ENCODE results near the gene SNX30.

SNX30 gene

DNA sequence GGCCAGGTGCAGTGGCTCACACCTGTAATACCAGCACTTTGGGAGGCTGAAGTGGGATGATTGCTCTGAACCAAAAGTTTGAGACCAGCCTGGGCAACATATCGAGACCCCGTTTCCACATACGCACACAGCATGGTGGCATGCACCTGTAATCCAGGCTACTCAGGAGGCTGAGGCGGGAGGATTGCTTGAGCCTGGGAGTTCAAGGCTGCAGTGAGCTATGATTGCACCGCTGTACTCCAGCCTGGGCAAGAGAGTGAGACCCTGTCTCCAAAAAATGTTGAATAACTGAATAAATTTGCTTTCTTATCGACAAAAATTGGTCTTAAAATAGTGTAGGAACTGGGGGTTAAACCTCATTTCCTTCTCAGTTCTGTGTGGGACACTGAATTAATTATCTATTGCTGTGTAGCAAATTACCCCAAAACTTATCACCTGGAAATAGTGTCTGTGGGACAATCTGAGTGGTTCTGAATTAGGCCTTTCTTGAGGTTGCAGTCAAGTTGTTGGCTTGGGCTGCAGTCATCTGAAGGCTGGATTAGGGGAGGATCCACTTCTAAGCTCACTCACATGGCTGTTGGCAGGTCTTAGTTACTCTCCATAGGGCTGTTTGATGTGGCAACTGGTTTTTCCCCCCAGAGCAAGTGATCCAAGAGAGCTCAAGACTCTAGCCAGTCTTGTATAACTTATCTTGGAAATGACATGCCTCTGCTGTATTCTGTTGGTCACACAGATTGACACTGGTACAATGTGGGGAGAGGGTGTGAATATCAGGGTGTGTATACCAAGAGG, 2.0 kb downstream of the SNX30 start:
- DNase-seq, result no peak

DNA sequence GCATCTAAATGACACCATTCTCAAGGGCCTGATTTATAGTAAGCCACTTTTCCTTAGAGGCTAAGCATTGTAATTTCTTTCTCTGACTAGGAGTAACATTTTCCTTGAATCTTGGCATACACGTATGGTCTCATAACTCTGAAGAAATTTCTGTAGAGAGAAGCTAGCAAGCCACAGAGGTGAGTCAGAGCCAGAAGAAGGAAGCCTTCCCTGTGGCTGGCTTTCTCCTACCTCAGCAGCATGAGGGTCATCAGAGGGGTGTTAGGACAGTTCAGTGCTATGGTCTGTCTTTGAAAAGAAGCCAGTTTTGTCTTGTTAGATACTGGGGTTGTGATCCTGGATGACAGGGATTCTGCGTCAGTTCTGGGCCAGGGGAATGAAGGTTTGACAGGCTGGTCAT, 3.2 kb downstream of the SNX30 start:
- DNase-seq, result no peak

DNA sequence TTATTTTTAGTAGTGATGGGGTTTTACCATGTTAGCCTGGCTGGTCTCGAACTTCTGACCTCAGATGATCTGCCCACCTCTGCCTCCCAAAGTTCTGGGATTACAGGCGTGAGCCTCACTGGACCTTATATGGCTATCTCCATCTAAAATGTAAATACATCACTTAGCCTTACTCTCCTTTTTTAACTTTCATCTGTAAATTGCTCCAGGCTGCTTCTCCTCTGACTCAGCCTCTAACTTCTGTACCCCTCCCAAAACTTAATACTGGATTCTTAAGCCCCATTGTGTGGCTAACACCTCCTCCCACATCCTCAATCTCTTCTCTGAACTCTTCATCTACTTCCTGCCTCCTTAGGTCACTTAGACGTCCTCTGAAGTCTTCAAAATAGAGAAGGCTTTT, 4.0 kb downstream of the SNX30 start:
- DNase-seq, result no peak

DNA sequence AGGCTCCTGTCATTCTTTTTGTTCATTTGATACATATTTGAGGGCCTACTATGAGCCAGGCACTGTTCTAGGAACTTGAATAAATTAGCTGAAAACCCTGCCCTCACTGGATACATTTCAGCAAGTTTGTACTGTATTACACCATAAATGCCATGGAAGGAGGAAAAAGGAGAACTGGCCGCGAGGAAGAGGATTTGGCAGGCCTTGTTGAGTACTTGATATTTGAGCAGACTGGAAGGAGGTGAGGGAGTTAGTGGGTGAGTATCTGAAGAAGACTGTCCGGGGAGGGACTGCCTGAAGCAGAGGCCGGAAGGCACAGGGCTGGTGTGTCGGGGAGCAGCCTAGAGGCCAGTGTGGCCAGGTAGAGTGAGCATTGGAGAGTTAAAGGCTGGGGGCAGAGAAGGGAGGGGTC, 4.5 kb downstream of the SNX30 start:
- DNase-seq, result no peak

DNA sequence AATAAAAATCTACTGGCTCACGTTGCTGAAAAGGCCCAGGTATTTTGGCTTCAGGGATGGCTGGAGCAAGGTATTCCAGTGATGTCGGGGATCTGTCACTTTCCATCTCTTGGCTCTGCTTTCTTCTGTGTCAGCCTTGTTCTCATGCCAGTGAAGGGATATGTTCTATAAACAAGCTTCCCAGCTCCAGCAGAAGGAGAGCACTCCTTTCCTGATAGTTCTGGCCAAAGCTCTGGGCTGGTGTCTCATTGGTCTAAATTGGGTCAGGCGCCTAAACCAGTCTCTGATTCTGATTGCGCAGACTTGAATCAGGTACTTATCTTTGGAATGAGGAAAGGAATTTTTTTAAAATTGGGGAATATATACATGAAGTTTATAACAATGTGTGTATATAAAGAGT, 5.1 kb downstream of the SNX30 start:
- no peak for DNase-seq

DNA sequence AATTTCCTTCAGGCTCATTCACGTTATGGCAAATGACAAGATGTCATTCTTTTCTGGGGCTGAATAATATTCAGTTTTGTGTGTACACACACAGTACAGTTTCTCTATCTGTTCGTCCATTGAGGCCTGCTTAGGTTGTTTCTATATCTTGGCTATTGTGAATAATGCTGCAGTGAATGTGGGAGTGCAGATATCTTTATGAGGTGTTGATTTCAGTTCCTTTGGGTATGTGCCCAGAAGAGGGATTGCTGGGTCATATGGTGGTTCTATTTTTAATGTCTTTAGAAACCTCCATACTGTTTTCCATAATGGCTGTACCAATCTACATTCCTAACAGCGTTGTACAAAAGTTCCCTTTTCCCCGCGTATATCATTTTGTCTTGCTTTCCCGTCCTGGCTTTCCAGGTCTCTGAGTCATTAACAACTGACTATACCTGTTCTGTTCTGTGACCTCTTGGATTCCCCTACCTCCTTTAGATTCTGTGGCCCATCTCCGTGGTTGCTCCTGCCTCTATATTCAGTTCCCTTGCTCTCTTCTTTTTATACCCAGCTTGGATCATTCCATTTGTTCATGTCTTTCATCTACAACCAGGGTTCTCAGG, 6.8 kb downstream of the SNX30 start:
- DNase-seq, result no peak

DNA sequence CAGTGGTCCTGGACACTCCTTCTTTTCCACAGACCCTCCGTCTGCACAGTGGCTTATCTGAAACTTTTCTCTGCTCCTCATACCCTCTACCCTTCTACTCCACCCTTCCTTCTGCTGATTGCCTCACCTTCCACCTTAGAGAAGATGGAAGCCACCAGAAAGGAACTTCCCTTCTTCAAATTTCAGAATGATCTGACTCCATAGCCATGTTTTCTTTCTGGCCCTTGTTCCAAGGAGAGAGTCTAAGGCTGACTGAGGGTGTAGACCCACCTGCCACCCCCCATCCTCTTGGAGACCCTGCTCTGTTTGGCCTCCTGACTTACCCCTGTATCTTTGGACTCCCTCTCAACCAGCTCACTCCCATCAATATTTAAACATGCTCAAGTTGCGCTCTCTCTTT, 7.4 kb downstream of the SNX30 start:
- DNase-seq, result no peak

DNA sequence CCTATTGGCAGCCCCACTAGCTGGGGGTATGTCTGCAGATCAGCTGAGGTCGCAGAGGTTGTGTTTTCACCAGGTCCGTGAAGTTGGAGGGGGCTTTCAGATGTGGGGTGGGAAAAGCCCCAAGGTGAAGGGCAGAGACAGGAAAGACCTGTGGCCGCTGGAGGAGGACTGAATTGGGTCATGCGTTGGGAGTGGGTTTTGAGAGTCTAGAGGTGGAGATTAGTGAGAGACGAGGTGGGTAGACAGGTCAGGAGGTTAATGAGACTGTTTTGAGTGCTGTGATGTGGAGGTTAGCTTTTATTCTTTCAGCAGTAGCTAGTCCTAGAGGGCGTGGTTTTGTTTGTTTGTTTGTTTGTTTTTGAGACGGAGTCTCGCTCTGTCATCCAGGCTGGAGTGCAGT, 10.3 kb downstream of the SNX30 start:
- DNase-seq, result no peak

DNA sequence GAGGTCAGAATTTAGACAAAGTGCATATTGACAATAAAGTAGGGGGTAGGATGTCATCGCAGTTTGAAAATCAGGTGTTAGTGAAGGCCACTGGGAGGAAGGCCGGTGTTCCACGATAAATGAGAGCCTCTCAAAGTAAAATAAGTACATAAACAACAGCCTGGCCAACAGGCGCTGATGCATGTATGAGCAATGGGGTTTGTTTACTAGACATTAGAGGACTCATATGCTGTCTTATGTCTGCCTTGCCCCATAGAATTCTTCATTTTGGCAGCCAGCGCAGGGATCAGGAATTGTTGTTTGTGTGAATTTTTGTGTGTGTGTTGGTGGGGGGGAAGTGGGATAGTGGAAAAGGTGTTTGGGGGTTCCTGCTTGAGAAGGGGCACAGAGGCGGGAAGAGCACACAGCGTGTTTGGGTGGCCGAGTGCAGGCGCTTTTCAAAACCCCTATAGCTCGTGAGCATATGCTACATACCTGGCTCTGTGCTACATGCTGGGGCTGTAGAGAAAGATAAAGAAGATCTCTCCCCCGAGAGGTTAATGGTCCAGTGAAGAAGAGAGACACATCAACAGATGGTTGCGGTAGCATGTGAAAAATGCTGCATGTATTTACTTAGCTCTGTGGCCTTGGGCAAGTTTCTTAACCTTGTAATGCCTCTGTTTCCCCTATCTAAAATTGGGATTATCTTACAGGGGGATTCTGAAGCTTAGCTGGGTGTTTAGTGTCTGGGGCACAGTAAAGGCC, 11.5 kb downstream of the SNX30 start:
- DNase-seq, result no peak

DNA sequence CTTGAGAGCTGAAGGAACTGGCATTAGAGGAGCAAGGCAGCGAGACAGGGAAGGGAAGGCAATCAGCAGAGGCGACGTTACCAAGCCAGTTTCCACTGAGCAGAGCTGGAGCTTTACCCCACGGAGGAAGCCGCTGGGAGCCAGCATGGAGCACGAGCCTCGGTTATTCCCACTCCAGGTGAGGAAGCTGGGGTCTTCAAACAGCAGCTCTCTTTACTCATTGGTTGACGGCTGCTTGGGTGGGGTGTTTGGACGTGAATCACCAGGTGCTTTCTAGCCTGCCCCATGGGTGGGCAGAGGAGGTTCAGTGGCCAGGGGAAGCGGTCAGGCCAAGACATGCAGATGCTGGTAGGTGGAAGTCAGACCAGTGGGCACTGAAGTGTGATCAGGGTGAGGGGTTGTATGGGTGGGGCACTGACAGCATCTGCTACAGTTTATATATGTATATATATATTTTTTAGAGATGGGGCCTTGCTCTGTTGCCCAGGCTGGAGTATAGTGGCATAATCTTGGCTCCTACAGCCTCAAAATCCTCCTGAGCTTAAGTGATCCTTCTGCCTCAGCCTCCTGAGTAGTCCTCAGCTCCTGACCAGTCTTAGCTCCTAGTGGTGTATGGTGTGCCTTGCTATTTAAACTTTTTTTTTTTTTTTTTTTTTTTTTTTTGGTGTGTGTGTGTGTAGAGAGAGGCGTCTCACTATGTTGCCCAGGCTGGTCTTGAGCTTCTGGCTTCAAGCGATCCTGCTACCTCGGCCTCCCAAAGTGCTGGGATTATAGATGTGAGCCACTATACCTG, 12.4 kb downstream of the SNX30 start:
- DNase-seq, result no peak

DNA sequence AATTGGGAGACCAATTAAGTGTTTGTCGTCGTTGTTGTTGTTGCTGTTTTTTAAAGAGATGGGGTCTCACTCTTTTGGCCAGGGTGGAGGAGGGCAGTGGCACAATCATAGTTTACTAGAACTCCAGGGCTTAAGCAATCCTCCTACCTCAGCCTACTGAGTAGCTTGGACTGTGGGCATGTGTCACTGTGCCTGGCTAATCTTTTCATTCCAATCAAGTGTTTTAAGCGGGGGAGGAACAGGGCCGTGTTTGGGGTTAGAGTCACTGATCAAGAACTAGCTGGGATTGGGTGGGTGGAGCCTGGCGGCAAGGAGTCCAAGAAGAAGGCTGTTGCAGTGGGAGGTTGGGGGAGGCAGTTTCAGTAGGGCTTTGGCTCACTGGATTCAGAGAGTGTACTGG, 13.8 kb downstream of the SNX30 start:
- peak; percentile 49 for DNase-seq

DNA sequence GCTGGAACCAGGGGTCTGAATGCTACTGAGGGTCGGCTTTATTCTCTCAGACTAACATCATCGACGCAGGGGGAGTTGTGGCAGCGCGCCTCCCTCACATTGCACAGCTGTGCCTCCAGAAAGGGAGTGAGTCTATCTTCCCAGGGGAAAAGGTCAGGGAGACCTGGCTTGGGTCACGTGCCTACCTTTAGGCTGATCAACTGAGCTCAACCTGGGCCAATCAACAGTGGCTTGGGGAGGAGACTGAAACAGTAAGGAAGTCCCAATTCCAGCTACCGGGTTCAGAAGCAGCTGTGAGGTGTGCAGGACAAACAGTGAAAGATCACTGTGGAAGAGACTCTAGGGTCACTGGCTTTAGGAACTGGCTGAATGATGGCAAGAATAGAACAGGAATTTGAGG, 14.3 kb downstream of the SNX30 start:
- DNase-seq, result peak; percentile 91

DNA sequence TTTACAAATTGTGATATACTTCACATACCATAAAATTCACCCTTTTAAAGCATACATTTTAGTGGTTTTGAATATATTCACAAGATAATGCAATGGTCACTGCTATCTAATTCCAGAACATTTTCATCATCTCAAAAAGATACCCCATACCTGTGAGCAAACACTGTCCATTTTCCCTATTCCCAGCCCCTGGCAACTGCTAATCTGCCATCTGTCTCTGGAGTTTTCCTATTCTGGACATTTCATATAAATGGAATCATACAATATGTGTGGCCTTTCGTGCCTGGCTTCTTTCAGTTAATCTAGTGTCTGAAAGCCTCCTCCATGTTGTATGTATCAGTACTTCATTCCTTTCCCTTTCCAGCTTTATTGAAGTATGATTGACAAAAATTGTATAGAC, 14.7 kb downstream of the SNX30 start:
- DNase-seq, result peak; percentile 18

DNA sequence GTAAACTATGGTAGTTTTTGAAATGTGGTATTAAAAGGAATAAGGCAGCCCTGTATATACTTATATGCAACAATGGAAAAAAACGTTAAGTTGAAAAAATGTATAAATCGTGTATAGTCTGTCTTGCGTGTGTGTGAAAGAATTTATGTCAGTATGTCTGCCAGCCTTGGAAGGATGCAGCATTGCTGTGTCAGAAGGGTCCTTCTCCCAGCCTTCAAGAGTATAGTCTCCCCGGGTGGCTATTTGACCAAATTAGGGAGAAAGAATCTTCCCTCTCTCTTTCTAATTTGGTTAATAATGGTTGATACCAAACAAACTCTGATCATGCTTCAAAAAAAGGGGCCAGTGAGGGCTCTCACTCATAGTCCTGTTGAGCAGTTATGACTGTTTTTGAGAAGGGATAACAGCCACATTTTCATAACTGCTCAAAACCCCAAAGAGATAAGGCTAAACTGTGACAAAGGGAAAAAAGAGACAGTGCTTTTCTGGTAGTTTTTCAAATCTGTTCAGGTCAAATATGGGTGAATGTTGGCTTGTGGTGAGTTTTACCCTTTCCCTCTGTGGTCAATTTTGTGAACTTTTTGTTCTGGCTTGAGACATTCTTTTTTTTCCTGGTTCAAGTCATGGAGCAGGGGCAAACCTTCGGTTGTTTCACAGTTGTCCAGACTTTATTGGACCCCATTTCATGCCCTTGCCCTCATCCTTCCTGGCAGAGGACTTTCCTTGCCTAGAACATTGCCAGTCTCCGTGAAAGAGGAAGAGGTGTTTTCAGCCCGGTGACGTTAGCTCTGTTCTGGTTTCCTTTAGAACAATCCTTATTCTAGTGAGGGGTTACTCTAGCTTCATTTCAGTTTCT, 21.0 kb downstream of the SNX30 start:
- no peak for DNase-seq

DNA sequence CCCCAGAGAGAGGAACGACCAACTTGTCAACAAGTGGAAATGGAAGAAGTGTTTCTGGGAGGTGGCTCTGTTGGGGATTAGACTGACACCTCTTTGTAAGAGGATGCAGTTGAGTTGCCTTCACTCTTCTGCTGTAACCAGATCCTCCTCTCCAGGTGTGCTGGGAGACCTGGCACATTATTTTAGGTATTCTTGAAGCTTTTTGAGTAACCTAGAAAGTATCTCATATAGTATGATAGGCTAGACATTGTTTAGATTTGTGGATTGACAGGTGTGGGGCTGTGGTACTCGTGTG, 21.6 kb downstream of the SNX30 start:
- no peak for DNase-seq

DNA sequence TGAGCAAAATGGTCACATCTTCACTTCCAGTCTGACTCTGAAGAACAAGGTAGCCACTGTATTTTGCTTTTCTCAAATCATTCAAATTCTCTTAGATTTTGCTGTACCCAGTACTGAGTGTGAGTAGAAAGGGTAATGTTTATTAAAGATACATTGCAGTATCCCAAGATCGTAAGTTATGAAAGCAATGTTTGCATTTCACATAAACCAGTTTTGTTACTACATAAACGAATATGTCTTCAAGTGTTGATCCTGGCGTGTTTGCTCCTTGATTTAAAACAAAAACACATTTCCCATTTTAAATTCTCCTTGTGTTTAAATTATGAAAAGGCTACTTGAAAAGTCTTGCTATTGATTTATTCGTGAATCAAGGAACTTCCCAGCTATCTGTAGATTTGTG, 22.0 kb downstream of the SNX30 start:
- no peak for DNase-seq

DNA sequence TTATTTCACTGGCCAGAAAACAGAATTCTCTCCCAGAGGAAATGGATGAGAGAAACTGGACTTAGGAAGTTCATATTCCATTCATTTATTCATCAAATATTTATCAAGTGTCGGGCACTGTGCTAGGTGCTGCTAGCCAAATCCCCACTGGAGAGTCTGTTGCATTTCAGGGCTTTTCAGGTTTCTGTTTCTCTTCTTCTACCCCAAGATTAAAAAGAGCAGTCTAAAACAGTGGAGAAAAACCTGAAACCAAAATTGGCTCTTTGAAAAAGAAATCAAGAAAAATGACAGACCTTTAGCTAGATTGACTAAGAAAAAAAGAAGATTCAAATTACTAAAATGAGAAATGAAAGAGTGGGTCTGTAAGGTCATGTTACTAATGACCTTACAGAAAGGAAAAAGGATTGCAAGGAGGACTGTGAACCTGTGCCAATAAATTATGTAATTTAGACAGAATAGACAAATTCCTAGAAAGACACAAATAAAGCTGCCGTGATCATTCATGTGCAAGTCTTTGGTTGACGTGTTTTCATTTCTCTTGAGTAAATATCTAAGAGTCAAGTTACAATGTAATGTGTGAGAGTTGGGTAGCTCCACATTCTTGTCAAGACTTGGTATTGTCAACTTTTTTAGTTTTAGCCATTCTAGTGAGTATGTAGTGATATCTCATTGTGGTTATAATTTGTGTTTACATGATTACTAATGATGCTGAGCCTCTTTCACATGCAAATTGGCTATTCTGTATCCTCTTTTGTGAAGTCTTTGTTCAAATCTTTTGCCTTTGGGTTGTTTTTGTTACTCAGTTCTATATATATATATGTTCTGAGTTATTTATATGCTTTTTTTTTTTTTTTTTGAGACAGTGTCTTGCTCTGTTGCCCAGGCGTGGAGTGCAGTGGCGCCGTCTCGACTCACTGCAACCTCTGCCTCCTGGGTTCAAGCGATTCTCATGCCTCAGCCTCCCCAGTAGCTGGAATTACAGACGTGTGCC, 23.7 kb downstream of the SNX30 start:
- peak; percentile 28 for DNase-seq

DNA sequence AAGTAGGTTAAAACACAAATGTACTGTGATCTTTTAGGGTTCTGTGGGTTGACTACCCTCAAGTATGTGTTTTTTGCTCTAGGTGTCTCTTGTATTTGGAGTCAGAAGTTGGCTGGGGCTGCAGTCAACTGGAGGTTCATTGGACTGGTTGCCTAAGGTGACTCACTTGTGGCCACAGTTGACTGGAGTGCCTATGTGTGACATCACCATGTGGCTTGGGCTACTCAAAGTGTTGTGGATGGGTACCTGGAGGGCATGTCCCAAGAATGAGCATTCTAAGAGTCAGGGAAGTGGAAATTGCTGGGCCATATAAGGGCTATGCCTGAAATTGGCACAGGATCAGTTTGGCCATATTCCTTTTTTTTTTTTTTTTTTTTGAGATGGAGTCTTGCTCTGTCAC, 27.4 kb downstream of the SNX30 start:
- DNase-seq, result peak; percentile 27

DNA sequence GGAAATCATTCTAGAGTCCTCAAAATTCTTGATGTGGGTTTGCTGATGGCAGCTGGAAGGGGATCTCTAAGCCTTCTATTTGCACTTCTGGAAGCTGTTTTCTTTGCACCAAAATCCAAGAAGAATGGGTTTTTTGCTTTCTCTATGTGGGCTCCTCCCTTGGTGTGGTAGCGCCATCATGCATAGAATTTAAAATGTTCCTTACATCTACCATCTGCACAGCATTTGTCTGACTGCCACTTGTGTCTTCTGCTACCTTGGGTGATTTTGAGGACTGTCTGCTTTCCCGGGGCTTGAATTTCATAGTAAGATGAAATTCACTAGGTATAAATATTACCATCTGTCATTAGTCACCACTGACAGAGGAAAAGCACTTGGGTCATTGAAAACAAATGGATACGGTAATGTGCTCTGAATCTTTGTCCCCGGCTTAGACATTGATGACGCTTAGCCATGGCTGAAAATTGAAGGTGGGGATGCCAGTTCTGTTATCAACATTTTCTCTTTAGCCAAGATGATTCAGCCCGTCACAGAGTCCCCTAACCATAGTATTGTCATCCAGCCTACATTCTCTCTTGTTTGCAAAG, 30.0 kb downstream of the SNX30 start:
- no peak for DNase-seq

DNA sequence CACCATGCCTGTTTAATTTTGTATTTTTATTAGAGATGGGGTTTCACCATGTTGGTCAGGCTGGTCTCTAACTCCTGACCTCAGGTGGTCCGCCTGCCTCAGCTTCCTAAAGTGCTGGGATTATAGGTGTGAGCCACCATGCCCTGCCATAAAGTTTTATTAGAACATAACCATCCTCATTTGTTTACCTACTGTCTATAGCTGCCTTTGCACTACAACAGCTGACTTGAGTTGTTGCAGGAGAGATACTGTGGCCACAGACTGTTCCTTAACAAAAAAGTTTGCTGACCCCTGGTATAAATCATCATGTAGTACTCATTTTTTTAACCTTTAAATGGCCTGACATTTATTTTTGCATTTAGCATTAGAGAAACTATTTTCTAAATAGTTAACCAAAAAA, 31.7 kb downstream of the SNX30 start:
- DNase-seq, result no peak

DNA sequence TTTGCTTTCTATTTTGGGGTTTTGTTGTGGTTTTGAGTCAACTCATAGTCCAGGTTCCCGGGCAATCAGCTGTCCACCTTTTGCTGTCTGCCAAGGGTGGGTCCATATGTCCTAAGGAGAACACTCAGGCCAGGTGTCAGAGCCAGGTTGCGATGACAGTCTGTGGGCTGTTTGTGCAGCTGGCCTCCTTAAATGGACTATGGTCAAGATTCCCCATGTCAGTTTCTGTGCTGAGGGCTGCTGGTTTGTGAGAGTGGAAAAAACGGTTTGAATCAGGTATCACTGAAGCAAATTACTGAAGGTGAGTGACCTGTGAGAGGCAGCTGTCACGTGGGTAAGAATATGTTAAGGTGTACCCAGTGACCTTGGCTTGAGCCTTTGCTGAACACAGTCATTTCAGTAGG, 33.0 kb downstream of the SNX30 start:
- DNase-seq, result peak; percentile 86
